GM12891 (cell line): ENCODE measurements around the gene HCN1.

Experiments used
- PAX5 ChIP-seq: IDR thresholded peaks from 2 replicates; pipeline ENCODE4 v1.6.1; 2011; ENCODE audit warnings: low read length, moderate library complexity, mild to moderate bottlenecking; ENCODE audit not compliant: insufficient read depth, severe bottlenecking
- POLR2A ChIP-seq: IDR thresholded peaks from 2 replicates; pipeline ENCODE4 v1.6.1; 2011; ENCODE audit warnings: low read depth, low read length, control low read depth
- POLR2AphosphoS5 ChIP-seq: IDR thresholded peaks from 2 replicates; pipeline ENCODE4 v1.6.1; 2011; ENCODE audit warnings: low read depth, low read length, control low read depth
- TAF1 ChIP-seq: IDR thresholded peaks from 2 replicates; pipeline ENCODE4 v1.6.1; 2011; ENCODE audit warnings: low read depth, low read length, control low read depth

DNA sequence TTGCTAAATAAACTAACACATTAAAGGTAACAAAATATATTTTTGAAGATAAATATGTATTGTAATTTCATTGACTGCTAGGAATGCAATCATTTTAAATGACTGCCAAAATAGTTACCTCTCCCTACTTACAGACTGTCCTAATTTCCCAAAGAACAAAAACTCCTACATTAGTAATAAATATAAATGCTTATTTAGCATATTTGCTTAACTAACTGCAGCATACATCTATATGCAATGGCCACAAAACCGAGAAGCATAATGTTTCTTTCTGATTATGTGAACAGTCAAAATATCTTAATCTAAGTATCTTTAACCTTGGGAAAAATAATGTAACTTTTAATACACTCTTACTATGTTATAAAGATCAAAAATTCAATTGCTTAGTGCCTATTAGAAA lies 431.7 kb downstream of the HCN1 start:
- TF ChIP-seq POLR2AphosphoS5: no peak
- TF ChIP-seq POLR2A: no peak
- TF ChIP-seq TAF1: no peak
- TF ChIP-seq PAX5: no peak
